Measurements from ENCODE around the gene PRR30.

PRR30 gene

GRCh38 chr2:27152796-27153464, 13.7 kb upstream of the PRR30 start:
- no peak for DNase-seq

GRCh38 chr2:27152102-27152795, 13.0 kb upstream of the PRR30 start:
- DNase-seq = no peak

GRCh38 chr2:27150639-27151230, 11.5 kb upstream of the PRR30 start:
- no peak for DNase-seq

GRCh38 chr2:27149570-27150405, 10.6 kb upstream of the PRR30 start:
- DNase-seq = no peak

GRCh38 chr2:27148801-27149439, 9.7 kb upstream of the PRR30 start, which contains the start of gene TCF23:
Gene TCF23 (plus strand): TSS chr2:27149004. CDS start chr2:27149134, 130 bp downstream.
- DNase-seq = no peak

- no peak for DNase-seq
Measured at GRCh38 chr2:27147935-27148334, 8.7 kb upstream of the PRR30 start.

- no peak for DNase-seq
Measured at GRCh38 chr2:27145682-27146081, 6.5 kb upstream of the PRR30 start.

GRCh38 chr2:27143285-27143684, 4.1 kb upstream of the PRR30 start:
- no peak for DNase-seq

- DNase-seq = no peak
Measured at GRCh38 chr2:27138111-27138510, 1.1 kb downstream of the PRR30 start.

- no peak for DNase-seq
Measured at GRCh38 chr2:27137322-27137935, 1.8 kb downstream of the PRR30 start.

- DNase-seq = no peak
Measured at GRCh38 chr2:27136751-27137150, 2.5 kb downstream of the PRR30 start.

- no peak for DNase-seq
Measured at GRCh38 chr2:27135478-27135955, 3.7 kb downstream of the PRR30 start.

GRCh38 chr2:27134781-27135477, 4.3 kb downstream of the PRR30 start:
- DNase-seq = no peak

GRCh38 chr2:27133905-27134780, 5.1 kb downstream of the PRR30 start, which contains the start of gene PREB:
Gene PREB (minus strand): TSS chr2:27134636. CDS start chr2:27134421, 215 bp downstream.
- DNase-seq = peak; percentile 92 to 98

- peak in 1 of 2 experiments; percentile 30 for DNase-seq
Measured at GRCh38 chr2:27133195-27133875, 5.9 kb downstream of the PRR30 start.

GRCh38 chr2:27131429-27131828, 7.8 kb downstream of the PRR30 start:
- no peak for DNase-seq

GRCh38 chr2:27130396-27130795, 8.8 kb downstream of the PRR30 start:
- DNase-seq = no peak

GRCh38 chr2:27128668-27129571, 10.3 kb downstream of the PRR30 start:
- DNase-seq = no peak

All from NCI-H446 (cell line).